ENCODE results near the gene TBC1D21.

DNA sequence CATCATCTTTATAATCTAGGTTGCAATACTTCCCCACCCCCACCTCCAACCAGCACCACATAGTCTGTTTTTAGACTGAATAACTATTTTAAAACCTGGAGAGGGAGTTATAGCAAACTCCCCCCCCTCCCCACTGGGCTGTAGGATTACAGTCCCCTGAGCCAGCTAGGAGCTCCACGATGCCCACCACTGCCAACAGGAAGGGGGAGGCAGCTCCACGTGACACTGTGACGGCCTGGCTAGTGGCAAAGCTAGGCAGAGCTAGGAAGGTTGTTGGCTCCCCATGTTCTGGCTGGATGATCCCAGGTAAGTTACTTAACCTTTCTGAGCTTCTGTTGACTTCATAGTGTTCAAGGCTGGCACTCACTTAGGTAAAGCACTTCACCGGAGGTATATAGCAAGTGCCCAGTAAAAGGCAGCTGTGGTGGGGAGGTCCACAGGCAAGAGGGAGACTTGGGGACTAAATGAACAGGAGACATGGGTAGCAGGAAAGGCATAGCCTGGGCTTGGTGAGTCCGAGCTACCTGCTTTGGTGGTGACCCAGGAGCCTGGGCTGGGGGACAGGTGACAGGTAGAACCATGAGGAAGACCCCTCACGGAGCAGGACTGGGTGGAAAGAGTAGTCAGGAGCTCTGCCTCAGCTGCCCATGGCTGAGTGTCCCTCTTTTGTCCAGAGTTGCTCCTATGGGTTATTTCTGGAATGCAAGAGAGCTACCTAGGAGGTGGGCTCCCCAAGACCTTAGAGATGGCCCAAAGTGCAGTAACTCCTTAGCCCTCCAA, 4.0 kb upstream of the TBC1D21 start:
- TF ChIP-seq CTCF (IDR thresholded peaks at IDR 0.05) (no peak), POLR2A (IDR thresholded peaks at IDR 0.05) (no peak)

All from body of pancreas (tissue), 4 donors.